ENCODE measurements around the gene UNC119. TPM values are rescaled to one million over a fixed set of nuclear protein-coding genes. Genes with fewer than 3 reads are reported as not detected.

The UNC119 gene
- total RNA-seq, 3 donors from 2014 or later: 20.5 to 32.3 (median 23.2) TPM

GRCh38 chr17:28538296-28538895 lies 14.0 kb downstream of the UNC119 start:
- DNase-seq: peak in 1 of 3 donors; percentile 25
- intact Hi-C loops (cut with DNase I, micrococcal nuclease): loop anchor here in 1 of 2 donors (5.0 kb wide), 1 partner anchor 41 kb away; no protein-coding TSS in a partner anchor
- ATAC-seq: no peak
- Histone ChIP-seq H3K36me3 (ENCODE audit: low read depth) (no peaks in the 10 kb centered on the region), H3K4me1 (ENCODE audit: low read depth) (peaks cover 7% of the 10 kb centered on the region), H3K9me3 (no peaks in the 10 kb centered on the region), H3K4me3 (no peak overlapping the region)
- TF ChIP-seq CTCF (IDR thresholded peaks at IDR 0.05): no peak

DNA sequence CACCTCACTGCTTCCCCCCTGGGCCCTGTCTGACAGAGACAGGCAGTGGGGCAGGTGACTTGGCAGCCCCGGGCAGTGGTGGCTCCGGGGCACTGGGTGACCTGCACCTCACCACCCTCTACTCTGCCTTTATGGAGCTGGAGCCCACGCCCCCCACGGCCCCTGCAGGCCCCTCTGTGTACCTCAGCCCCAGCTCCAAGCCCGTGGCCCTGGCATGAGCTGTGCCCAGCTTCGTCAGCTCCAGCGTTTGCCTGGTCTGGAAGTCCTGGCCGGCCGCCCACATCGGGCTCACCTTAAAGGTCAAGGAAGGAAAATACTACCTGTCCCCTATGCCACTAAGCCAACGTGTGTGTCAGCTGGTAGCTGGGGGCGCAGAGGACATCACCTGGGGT lies 15.2 kb downstream of the UNC119 start:
- Histone ChIP-seq H3K4me1 (ENCODE audit: low read depth) (peaks cover 17% of the 10 kb centered on the region), H3K36me3 (ENCODE audit: low read depth) (no peaks in the 10 kb centered on the region), H3K9me3 (no peaks in the 10 kb centered on the region), H3K4me3 (no peak overlapping the region)
- ATAC-seq (no peak), DNase-seq (peak in 1 of 3 donors; percentile 35)
- TF ChIP-seq CTCF (IDR thresholded peaks at IDR 0.05): no peak
- intact Hi-C loops (cut with DNase I, micrococcal nuclease): loop anchor here in 1 of 2 donors (5.0 kb wide), 1 partner anchor 40 kb away; no protein-coding TSS in a partner anchor

GRCh38 chr17:28536532-28537218 lies 15.7 kb downstream of the UNC119 start:
- DNase-seq (peak in 1 of 3 donors; percentile 45), ATAC-seq (peak; percentile 48)
- Histone ChIP-seq H3K36me3 (ENCODE audit: low read depth) (no peaks in the 10 kb centered on the region), H3K4me3 (no peak overlapping the region), H3K9me3 (no peaks in the 10 kb centered on the region), H3K4me1 (ENCODE audit: low read depth) (peaks cover 17% of the 10 kb centered on the region)
- no peak for TF ChIP-seq CTCF (IDR thresholded peaks at IDR 0.05)
- intact Hi-C loops (cut with DNase I, micrococcal nuclease): loop anchor here in 1 of 2 donors (5.0 kb wide), 1 partner anchor 39 kb away; no protein-coding TSS in a partner anchor

DNA sequence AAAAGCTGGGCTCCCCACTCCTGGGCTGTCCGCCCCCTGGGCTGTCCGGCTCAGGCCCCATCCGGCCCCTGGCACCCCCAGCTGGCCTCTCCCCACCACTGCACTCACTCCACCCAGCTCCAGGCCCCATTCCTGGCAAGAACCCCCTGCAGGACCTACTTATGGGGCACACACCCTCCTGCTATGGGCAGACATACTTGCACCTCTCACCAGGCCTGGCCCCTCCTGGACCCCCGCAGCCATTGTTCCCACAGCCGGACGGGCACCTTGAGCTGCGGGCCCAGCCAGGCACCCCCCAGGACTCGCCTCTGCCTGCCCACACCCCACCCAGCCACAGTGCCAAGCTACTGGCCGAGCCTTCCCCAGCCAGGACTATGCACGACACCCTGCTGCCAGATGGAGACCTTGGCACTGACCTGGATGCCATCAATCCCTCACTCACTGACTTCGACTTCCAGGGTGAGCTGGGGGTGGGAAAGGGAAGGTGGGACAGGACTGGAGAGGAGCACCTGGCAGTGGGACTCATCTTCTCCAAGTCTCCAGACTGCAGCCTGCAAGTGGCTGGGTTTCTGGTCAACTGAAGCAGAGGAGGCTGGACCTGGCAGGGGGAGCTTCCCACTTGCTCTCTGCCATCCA lies 17.6 kb downstream of the UNC119 start:
- H3K9me3 ChIP-seq: no peaks in the 10 kb centered on the region
- TF ChIP-seq CTCF (IDR thresholded peaks at IDR 0.05): no peak
- no peaks in the 10 kb centered on the region for H3K36me3 ChIP-seq (ENCODE audit: low read depth)
- peaks cover 17% of the 10 kb centered on the region for H3K4me1 ChIP-seq (ENCODE audit: low read depth)
- H3K4me3 ChIP-seq: no peak overlapping the region
- intact Hi-C loops (cut with DNase I, micrococcal nuclease): loop anchor here in 1 of 2 donors (5.0 kb wide), 1 partner anchor 38 kb away; no protein-coding TSS in a partner anchor
- ATAC-seq: no peak
- DNase-seq: peak in 2 of 3 donors; percentile 35 to 38

GRCh38 chr17:28533091-28533807 lies 19.2 kb downstream of the UNC119 start:
- no peak for TF ChIP-seq CTCF (IDR thresholded peaks at IDR 0.05)
- intact Hi-C loops (cut with DNase I, micrococcal nuclease): no loop called here
- Histone ChIP-seq H3K4me3 (no peak overlapping the region), H3K9me3 (no peaks in the 10 kb centered on the region), H3K36me3 (ENCODE audit: low read depth) (no peaks in the 10 kb centered on the region), H3K4me1 (ENCODE audit: low read depth) (peaks cover 22% of the 10 kb centered on the region)
- DNase-seq (peak; percentile 52 to 59 (median 55)), ATAC-seq (peak; percentile 55)

Data from mucosa of descending colon (tissue), 3 donors.